SK-N-SH (cell line): ENCODE measurements around the gene CKAP2L. TPM values are rescaled to one million over a fixed set of nuclear protein-coding genes. Genes with fewer than 3 reads are reported as not detected.

Experiments
- CTCF ChIA-PET: fragments of 300-600, 350-600 bp; formaldehyde crosslinking; extraction: SDS; loops from one replicate; lab custom pipeline; 2021; lab: Yijun Ruan, JAX
- POLR2A ChIA-PET: fragments of 350-600 bp; sonication (Branson Sonifier 250); formaldehyde crosslinking; extraction: SDS; loops from one replicate; lab custom pipeline; 2020; ENCODE audit warnings: antibody characterized with exemption, inconsistent platforms; lab: Yijun Ruan, JAX
- DNase-seq: peaks from one replicate; pipeline ENCODE4 v3.0.0; 2012
- H2AFZ ChIP-seq: fragments of 200-600 bp; sonication (generic); 2 replicates; pipeline ENCODE4 v1.8.1; 2016; ENCODE audit warnings: antibody characterized with exemption, mild to moderate bottlenecking, low read depth
- H3F3A ChIP-seq: fragments of 200-600 bp; sonication (generic); replicated peaks from 2 replicates; pipeline ENCODE3; 2016; ENCODE audit warnings: antibody characterized with exemption, mild to moderate bottlenecking; ENCODE audit not compliant: insufficient read depth
- H3K27ac ChIP-seq, 2 experiments: fragments of 200-500 bp in 1 of 2; fragments of 200-600 bp in 1 of 2; sonication (Bioruptor generic) in 1 of 2; sonication (generic), shearing (Covaris generic) in 1 of 2; 2 replicates each; pipeline versions ENCODE4 v1.5.1 to v1.6.1; 2014 to 2016; ENCODE audit warnings: low read depth in 2 of 2, inconsistent platforms in 1 of 2, low read length in 1 of 2, mild to moderate bottlenecking in 1 of 2, mixed read lengths in 1 of 2
- H3K27me3 ChIP-seq: fragments of 200-600 bp; sonication (generic), shearing (Covaris generic); 2 replicates; pipeline ENCODE4 v1.6.1; 2016; ENCODE audit warnings: mixed run types; ENCODE audit not compliant: insufficient read depth
- H3K36me3 ChIP-seq, 2 experiments: fragments of 200-500 bp in 1 of 2; fragments of 200-600 bp in 1 of 2; sonication (Bioruptor generic) in 1 of 2; sonication (generic) in 1 of 2; replicated peaks in 1 of 2; 2 replicates each; pipeline versions ENCODE3 to v1.5.1; 2014 to 2016; ENCODE audit warnings: low read length in 1 of 2, mild to moderate bottlenecking in 1 of 2; ENCODE audit not compliant: insufficient read depth in 2 of 2, control insufficient read depth in 1 of 2
- H3K4me1 ChIP-seq, 2 experiments: fragments of 200-500 bp in 1 of 2; fragments of 200-600 bp in 1 of 2; sonication (Bioruptor generic) in 1 of 2; sonication (generic), shearing (Covaris generic) in 1 of 2; 2 replicates each; pipeline versions ENCODE4 v1.5.1 to v1.6.1; 2014 to 2016; ENCODE audit warnings: low read depth in 1 of 2, low read length in 1 of 2, mixed run types in 1 of 2; ENCODE audit not compliant: insufficient read depth in 2 of 2, control insufficient read depth in 1 of 2
- H3K4me2 ChIP-seq: fragments of 200-600 bp; sonication (generic), shearing (Covaris generic); 2 replicates; pipeline ENCODE4 v1.6.1; 2017; ENCODE audit warnings: mixed run types
- H3K4me3 ChIP-seq, 2 experiments: fragments of 200-500 bp in 1 of 2; fragments of 200-600 bp in 1 of 2; sonication (Bioruptor generic) in 1 of 2; sonication (generic), shearing (Covaris generic) in 1 of 2; 2 replicates each; pipeline versions ENCODE4 v1.5.1 to v1.8.1; 2014 to 2016; ENCODE audit warnings: low read depth in 2 of 2, inconsistent platforms in 1 of 2, low read length in 1 of 2, mild to moderate bottlenecking in 1 of 2, mixed read lengths in 1 of 2, moderate library complexity in 1 of 2
- H3K79me2 ChIP-seq: fragments of 200-600 bp; sonication (generic); 2 replicates; pipeline ENCODE4 v1.8.1; 2017; ENCODE audit warnings: mild to moderate bottlenecking; ENCODE audit not compliant: insufficient read depth
- H3K9ac ChIP-seq: fragments of 200-600 bp; sonication (generic); 2 replicates; pipeline ENCODE4 v1.6.1; 2017; ENCODE audit warnings: mixed run types
- H3K9me2 ChIP-seq: fragments of 200-600 bp; sonication (generic); 2 replicates; pipeline ENCODE4 v1.6.1; 2017; ENCODE audit warnings: mixed run types
- H3K9me3 ChIP-seq: fragments of 200-600 bp; sonication (generic); 2 replicates; pipeline ENCODE4 v1.6.1; 2017; ENCODE audit warnings: mixed run types, mild to moderate bottlenecking, moderate library complexity
- H4K20me1 ChIP-seq: fragments of 200-600 bp; sonication (generic); 2 replicates; pipeline ENCODE4 v1.6.1; 2017; ENCODE audit warnings: mild to moderate bottlenecking, mixed run types; ENCODE audit not compliant: insufficient read depth
- EP300 ChIP-seq, 2 experiments: IDR thresholded peaks; 2 replicates each; pipeline versions ENCODE4 v1.4.0 to v1.6.1; 2012; ENCODE audit warnings: borderline replicate concordance in 1 of 2, low read depth in 1 of 2, low read length in 1 of 2
- EZH2phosphoT487 ChIP-seq: fragments of 200-600 bp; sonication (generic); IDR thresholded peaks from 2 replicates; pipeline ENCODE4 v1.6.1; 2017; ENCODE audit warnings: low read depth, mixed run types, mild to moderate bottlenecking, antibody characterized with exemption, moderate library complexity, borderline replicate concordance
- FOSL2 ChIP-seq: IDR thresholded peaks from 2 replicates; pipeline ENCODE4 v1.4.0; 2012; ENCODE audit warnings: low read depth, mild to moderate bottlenecking, moderate library complexity, borderline replicate concordance
- FOXJ3 ChIP-seq: sonication (generic); formaldehyde crosslinking; IDR thresholded peaks from 2 replicates; pipeline ENCODE4 v1.5.1; 2020; ENCODE audit warnings: mild to moderate bottlenecking, missing genetic modification reagents
- GABPA ChIP-seq: IDR thresholded peaks from 2 replicates; pipeline ENCODE4 v1.4.0; 2012; ENCODE audit warnings: low read depth, mild to moderate bottlenecking
- JUND ChIP-seq: IDR thresholded peaks from 2 replicates; pipeline ENCODE4 v1.4.0; 2012
- MXI1 ChIP-seq: IDR thresholded peaks from 2 replicates; pipeline ENCODE4 v1.6.1; 2012; ENCODE audit warnings: mild to moderate bottlenecking, low read depth, low read length, improper control_type of control experiment
- NFIC ChIP-seq: IDR thresholded peaks from 2 replicates; pipeline ENCODE4 v1.4.0; 2012; ENCODE audit warnings: borderline replicate concordance
- NRF1 ChIP-seq: IDR thresholded peaks from 2 replicates; pipeline ENCODE4 v1.6.1; 2012; ENCODE audit warnings: low read depth, mild to moderate bottlenecking, low read length
- RFX5 ChIP-seq: IDR thresholded peaks from 2 replicates; pipeline ENCODE4 v1.6.1; 2012; ENCODE audit warnings: mild to moderate bottlenecking, improper control_type of control experiment, low read length
- RXRA ChIP-seq: IDR thresholded peaks from 2 replicates; pipeline ENCODE4 v1.4.0; 2012; ENCODE audit warnings: low read depth, mild to moderate bottlenecking, borderline replicate concordance
- SIN3A ChIP-seq: IDR thresholded peaks from 2 replicates; pipeline ENCODE4 v1.6.1; 2012; ENCODE audit warnings: low read depth, mild to moderate bottlenecking, low read length, moderate library complexity, borderline replicate concordance
- TAF1 ChIP-seq: IDR thresholded peaks from 2 replicates; pipeline ENCODE4 v1.6.1; 2012; ENCODE audit warnings: low read depth, mild to moderate bottlenecking, low read length, moderate library complexity, borderline replicate concordance
- TCF12 ChIP-seq: IDR thresholded peaks from 2 replicates; pipeline ENCODE4 v1.4.0; 2012
- TEAD4 ChIP-seq: IDR thresholded peaks from 2 replicates; pipeline ENCODE4 v1.4.0; 2012; ENCODE audit warnings: mild to moderate bottlenecking, borderline replicate concordance; ENCODE audit not compliant: insufficient read depth
- YY1 ChIP-seq: IDR thresholded peaks from 2 replicates; pipeline ENCODE4 v1.4.0; 2012; ENCODE audit warnings: low read depth, mild to moderate bottlenecking
- WGBS: methylation state at CpG from one replicate; pipeline ENCODE4 v1.1.6; 2017; ENCODE audit warnings: low lambda C conversion rate; 5-methylcytosine and 5-hydroxymethylcytosine counted together
- polyA plus RNA-seq, 3 experiments: library from polyadenylated mRNA; depleted of rRNA; stranded (reverse); fragments of >200 nt; gene quantifications; 2 replicates each; pipeline ENCODE4 v1.2.3, GENCODE V29; 2012
- TF ChIP-seq, protein P1 (sequence below): fragments of 200-600 bp; sonication (generic); IDR thresholded peaks from 2 replicates; pipeline ENCODE4 v1.6.1; 2017; ENCODE audit warnings: antibody characterized with exemption, mild to moderate bottlenecking, moderate library complexity
- TF ChIP-seq, protein P2 (sequence below): IDR thresholded peaks from 2 replicates; pipeline ENCODE4 v1.4.0; 2012; ENCODE audit warnings: low read depth, borderline replicate concordance
- TF ChIP-seq, protein P3 (sequence below): fragments of 150-350 bp; IDR thresholded peaks from 2 replicates; pipeline ENCODE4 v1.6.1; 2017; ENCODE audit warnings: antibody characterized with exemption, low read length, low read depth, borderline replicate concordance
- TF ChIP-seq, protein P4 (sequence below): IDR thresholded peaks from 2 replicates; pipeline ENCODE4; 2012
- TF ChIP-seq, protein P5 (sequence below): IDR thresholded peaks from 2 replicates; pipeline ENCODE4 v1.4.0; 2012; ENCODE audit warnings: low read depth

The CKAP2L gene
- polyA plus RNA-seq, 1 of the 3 experiments (the other 2 are of a cell fraction): 2.9 TPM

DNA sequence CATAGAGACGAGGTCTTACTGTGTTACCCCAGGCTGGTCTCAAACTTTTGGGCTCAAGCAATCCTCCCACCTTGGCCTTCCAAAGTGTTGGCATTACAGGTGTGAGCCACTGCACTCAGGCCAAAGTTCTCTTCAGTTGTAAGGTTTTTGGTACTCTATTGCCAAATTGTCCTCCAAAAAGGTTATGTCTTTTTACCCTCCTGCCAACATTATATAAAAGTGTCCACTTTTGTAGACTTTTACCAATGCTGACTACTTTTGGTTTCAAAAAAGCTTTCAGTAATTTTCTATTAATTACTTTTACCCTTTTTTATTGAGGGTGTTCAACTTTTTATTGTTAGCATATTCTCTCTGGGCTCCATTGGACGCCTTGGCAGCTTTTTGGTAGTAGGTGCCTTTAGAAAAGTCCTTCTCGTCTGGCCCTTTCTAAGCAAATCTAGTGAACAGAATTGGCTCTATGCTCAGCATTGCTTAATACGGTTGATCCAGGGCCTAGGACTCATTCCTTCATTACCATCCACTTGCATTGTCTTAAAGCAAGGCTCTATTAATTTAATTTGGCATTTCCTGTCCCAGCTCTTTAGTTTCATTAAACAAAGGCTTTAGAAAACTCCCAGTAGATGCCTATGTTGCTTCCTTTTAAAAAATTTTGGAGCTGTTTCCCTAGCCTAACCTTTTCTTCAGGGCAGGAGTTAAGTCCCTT lies 36.6 kb upstream of the CKAP2L start (continued):
- no peak for TF ChIP-seq TCF12
- TF ChIP-seq TAF1: no peak
- no peak for TF ChIP-seq NRF1
- TF ChIP-seq FOSL2: no peak
- no peak for TF ChIP-seq FOXJ3 (CRISPR knock-in tag)

DNA sequence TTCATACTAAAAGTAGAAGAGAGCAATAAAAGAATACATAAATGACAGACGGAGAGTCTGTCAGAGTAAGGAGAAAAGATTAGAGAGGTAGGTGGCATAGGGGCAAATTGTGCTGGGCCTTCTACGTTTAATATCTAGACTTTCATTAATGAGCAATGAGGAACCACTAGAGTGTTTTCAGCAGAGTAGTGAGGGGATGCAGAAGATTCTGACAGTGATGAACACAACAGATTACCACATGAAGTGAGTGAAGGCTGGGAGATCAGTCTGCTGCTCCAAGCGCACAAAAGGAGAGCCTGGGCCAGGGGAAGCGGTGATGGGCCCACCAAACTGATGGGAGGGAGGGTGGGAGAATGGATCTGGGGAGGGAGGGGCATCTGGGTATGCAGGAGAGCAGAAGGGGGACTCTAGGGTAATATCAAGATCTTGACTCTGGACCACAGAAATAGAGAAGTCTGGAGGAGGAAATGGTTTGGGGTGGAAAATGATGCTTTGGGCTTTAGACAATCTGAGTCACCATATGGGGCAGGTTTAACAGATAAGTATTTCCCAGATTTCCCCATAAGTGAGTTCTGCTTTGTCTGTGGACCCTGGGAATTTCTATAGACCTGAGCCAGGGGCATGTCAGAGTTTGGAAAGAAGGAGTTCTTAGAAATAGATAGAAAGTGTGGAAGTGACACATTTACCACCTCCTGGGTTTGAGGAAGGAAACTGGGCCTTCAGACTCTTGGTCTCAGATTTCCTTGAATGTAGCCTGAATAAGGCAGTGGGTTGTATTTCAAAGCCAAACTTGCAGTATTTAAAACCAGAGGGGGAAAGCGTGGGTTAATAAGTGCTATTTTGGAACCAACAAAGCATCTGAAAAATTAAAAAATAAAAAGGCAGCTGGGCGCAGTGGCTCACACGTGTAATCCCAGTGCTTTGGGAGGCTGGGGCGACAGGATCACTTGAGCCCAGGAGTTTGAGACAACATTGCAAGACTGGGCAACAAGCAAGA lies 34.9 kb upstream of the CKAP2L start:
- Histone ChIP-seq H3K4me2 (no peak overlapping the region), H3K4me3 (no peak overlapping the region), H3K9ac (no peak overlapping the region)
- WGBS: 66% methylated on average over 8 of the region's 8 CpGs
- TF ChIP-seq SIN3A (no peak), YY1 (no peak), EP300 (IDR thresholded peaks at IDR 0.05; ENCODE audit: borderline replicate concordance in 1 of 2, low read depth in 1 of 2, low read length in 1 of 2) (no peak), EZH2phosphoT487 (no peak), JUND (no peak), FOXJ3 (CRISPR knock-in tag) (no peak), RFX5 (no peak), GABPA (no peak), MXI1 (no peak), NFIC (no peak), RXRA (no peak), TEAD4 (no peak)
- TF ChIP-seq, protein P1, sequence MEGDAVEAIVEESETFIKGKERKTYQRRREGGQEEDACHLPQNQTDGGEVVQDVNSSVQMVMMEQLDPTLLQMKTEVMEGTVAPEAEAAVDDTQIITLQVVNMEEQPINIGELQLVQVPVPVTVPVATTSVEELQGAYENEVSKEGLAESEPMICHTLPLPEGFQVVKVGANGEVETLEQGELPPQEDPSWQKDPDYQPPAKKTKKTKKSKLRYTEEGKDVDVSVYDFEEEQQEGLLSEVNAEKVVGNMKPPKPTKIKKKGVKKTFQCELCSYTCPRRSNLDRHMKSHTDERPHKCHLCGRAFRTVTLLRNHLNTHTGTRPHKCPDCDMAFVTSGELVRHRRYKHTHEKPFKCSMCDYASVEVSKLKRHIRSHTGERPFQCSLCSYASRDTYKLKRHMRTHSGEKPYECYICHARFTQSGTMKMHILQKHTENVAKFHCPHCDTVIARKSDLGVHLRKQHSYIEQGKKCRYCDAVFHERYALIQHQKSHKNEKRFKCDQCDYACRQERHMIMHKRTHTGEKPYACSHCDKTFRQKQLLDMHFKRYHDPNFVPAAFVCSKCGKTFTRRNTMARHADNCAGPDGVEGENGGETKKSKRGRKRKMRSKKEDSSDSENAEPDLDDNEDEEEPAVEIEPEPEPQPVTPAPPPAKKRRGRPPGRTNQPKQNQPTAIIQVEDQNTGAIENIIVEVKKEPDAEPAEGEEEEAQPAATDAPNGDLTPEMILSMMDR: no peak
- TF ChIP-seq, protein P2, sequence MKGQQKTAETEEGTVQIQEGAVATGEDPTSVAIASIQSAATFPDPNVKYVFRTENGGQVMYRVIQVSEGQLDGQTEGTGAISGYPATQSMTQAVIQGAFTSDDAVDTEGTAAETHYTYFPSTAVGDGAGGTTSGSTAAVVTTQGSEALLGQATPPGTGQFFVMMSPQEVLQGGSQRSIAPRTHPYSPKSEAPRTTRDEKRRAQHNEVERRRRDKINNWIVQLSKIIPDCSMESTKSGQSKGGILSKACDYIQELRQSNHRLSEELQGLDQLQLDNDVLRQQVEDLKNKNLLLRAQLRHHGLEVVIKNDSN: no peak
- TF ChIP-seq, protein P3, sequence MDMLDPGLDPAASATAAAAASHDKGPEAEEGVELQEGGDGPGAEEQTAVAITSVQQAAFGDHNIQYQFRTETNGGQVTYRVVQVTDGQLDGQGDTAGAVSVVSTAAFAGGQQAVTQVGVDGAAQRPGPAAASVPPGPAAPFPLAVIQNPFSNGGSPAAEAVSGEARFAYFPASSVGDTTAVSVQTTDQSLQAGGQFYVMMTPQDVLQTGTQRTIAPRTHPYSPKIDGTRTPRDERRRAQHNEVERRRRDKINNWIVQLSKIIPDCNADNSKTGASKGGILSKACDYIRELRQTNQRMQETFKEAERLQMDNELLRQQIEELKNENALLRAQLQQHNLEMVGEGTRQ: no peak
- TF ChIP-seq, protein P4, sequence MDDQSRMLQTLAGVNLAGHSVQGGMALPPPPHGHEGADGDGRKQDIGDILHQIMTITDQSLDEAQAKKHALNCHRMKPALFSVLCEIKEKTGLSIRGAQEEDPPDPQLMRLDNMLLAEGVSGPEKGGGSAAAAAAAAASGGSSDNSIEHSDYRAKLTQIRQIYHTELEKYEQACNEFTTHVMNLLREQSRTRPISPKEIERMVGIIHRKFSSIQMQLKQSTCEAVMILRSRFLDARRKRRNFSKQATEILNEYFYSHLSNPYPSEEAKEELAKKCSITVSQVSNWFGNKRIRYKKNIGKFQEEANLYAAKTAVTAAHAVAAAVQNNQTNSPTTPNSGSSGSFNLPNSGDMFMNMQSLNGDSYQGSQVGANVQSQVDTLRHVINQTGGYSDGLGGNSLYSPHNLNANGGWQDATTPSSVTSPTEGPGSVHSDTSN: no peak
- TF ChIP-seq, protein P5, sequence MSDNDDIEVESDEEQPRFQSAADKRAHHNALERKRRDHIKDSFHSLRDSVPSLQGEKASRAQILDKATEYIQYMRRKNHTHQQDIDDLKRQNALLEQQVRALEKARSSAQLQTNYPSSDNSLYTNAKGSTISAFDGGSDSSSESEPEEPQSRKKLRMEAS: no peak
- TF ChIP-seq, all 33 proteins: peak for 0
- H4K20me1 ChIP-seq: no peaks in the 10 kb centered on the region
- no peak for DNase-seq
- POLR2A ChIA-PET: no interaction called here
- H3K4me1 ChIP-seq: no peaks in the 10 kb centered on the region
- no peaks in the 10 kb centered on the region for H3K36me3 ChIP-seq
- H2AFZ ChIP-seq: no peak overlapping the region
- no peaks in the 10 kb centered on the region for H3F3A ChIP-seq
- no peaks in the 10 kb centered on the region for H3K9me3 ChIP-seq
- H3K27ac ChIP-seq: no peak overlapping the region
- H3K27me3 ChIP-seq: no peaks in the 10 kb centered on the region
- CTCF ChIA-PET: no interaction called here
- no peaks in the 10 kb centered on the region for H3K9me2 ChIP-seq
- no peaks in the 10 kb centered on the region for H3K79me2 ChIP-seq
